Erythroblast (primary cell): Measurements from ENCODE around the gene LRRC30.

Experiments used
- GATA1 ChIP-seq: IDR thresholded peaks from 2 replicates; pipeline ENCODE4 v1.6.1; 2011; ENCODE audit warnings: low read depth, mild to moderate bottlenecking, control low read depth, low read length, moderate library complexity
- POLR2A ChIP-seq: IDR thresholded peaks from 2 replicates; pipeline ENCODE4 v1.6.1; 2011; ENCODE audit warnings: mild to moderate bottlenecking, low read length

DNA sequence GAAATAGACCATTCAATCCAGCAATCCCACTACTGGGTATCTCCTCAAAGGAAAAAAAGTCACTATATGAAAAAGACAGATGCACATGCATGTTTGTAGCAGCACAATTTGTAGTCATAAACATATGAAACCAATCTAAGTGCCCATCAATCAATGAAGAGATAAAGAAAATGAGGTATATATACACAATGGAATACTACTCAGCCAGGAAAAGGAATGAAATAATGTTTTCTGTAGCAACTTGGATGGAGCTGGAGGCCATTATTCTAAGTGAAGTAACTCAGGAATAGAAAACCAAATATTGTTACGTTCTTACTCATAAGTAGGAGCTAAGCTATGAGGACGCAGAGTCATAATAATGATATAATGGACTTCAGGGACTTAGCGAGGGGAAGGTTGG, 45.2 kb upstream of the LRRC30 start:
- TF ChIP-seq POLR2A, result no peak
- TF ChIP-seq GATA1, result no peak
